Measurements from ENCODE around the gene FNDC3B.

DNA sequence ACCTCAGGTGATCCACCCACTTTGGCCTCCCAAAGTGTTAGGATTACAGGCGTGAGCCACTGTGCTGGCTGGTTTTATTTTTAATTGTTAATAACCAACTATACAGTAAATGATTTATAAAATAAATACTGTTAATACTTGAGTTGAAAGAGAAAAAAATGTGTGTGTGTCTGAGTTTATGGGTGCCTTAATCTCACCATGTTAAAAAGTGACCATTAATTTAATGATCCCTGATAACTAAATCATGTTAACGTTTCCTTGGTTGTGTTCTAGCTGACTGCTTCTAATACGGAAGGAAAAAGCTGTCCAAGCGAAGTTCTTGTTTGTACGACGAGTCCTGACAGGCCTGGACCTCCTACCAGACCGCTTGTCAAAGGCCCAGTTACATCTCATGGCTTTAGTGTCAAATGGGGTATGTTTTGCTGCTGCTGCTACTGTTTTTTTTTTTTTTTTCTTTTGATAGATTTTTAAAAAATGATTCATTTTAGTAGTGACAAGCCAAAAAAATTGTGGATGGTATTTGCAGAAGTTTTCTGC is 295.4 kb downstream of the FNDC3B start:
- no peak for TF ChIP-seq POLR2A (IDR thresholded peaks at IDR 0.05)
- TF ChIP-seq, protein P1, sequence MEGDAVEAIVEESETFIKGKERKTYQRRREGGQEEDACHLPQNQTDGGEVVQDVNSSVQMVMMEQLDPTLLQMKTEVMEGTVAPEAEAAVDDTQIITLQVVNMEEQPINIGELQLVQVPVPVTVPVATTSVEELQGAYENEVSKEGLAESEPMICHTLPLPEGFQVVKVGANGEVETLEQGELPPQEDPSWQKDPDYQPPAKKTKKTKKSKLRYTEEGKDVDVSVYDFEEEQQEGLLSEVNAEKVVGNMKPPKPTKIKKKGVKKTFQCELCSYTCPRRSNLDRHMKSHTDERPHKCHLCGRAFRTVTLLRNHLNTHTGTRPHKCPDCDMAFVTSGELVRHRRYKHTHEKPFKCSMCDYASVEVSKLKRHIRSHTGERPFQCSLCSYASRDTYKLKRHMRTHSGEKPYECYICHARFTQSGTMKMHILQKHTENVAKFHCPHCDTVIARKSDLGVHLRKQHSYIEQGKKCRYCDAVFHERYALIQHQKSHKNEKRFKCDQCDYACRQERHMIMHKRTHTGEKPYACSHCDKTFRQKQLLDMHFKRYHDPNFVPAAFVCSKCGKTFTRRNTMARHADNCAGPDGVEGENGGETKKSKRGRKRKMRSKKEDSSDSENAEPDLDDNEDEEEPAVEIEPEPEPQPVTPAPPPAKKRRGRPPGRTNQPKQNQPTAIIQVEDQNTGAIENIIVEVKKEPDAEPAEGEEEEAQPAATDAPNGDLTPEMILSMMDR (IDR thresholded peaks at IDR 0.05) = no peak

Measured in testis (tissue), 2 donors.